GM18858 (cell line): ENCODE results near the gene GABRR1.
"Not testable (repeated sequence)": the region's sequence is repeated elsewhere in the genome, so short reads cannot be mapped to it uniquely, and the experiment has no call there.

Source experiments
- ATAC-seq: cut with Tn5 transposase; IDR thresholded peaks from one replicate; pipeline ENCODE4 v1.9.1; 2021; ENCODE audit not compliant: unreplicated experiment

Gene GABRR1

DNA sequence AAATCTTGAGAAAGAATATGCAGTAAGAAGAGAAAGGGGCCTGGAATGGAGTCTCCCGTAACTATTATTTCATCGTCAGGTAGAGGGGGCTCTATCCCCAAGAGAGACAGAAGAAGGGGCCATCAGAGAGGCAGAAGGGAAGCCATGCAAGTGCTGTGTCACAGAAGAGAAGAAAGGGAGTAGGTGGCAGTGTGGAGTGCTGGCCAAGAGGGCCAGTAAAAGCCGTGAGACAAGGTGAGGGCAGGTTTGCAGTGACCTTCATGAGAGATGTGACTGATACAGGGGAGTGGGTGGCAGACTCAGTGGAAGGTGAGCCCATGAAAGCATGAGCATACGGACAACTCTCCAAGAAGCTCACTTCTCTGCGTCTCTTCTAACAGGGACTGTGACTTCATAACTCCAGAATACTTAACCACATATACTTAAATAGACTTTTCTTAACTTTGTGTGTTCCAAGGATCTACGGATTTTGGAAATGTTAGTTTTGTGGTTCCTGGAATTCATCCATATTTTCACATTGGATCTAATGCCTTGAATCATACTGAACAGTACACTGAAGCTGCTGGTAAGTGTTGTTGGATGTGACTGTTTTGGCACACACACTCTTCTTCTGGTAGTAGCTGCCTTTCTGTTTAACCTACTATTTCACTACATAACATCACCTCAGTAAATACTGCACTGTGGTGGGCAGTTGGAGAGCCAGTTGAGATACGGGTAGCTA, 55.7 kb downstream of the GABRR1 start:
- ATAC-seq: no peak

DNA sequence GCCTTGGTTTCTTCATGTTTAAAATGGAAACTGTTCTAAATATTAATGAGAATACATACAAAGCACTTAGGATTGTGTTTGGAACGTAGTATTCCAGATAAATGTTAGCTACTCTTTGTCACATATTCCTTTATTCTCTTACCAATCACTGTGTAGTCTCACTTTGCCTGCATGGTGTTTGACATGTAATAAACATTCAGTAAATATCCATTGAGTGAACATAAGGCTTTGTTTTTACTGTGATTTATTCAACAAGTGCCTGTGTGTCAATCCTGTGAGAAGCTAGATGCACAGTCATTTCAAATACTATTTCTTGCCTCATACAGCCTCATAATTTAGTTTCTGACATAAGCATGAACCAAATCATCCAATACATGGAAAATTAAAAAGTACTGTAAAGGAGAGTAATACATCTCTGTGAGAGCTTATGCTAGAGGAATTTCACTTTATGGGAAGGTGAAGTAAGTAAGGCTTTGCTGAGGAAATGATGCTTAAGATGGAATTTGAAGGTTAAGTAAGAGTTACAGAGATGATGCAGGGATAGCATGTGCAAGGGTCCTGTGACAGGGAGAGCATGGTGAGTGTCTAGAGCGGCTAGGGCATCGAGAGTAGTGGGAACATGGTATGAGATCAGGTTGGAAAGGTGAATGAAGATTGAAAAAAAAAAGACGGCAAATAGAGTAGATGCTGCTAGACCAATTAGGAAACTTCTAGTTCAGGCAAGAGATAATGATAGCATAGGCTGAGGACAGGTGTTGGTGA, 56.6 kb downstream of the GABRR1 start:
- ATAC-seq: no peak

DNA sequence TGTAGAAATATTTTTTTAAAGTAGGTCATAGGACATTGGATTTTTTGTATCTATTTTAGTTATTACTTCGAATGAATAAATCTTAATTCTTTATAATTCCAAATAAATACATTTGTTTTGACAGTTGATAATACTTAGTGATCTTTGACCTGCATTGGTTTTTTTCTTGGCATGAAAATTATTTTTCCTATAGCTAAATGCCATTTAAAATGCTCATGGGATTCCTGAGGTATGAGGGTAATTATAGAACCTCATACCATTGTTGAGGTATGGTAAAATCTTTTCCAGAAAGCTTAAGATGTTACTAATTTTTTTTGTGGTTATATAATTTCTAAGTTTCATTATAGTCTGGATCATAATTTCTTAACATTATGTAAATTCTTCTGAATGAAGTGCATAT, 63.0 kb downstream of the GABRR1 start:
- ATAC-seq: no peak

DNA sequence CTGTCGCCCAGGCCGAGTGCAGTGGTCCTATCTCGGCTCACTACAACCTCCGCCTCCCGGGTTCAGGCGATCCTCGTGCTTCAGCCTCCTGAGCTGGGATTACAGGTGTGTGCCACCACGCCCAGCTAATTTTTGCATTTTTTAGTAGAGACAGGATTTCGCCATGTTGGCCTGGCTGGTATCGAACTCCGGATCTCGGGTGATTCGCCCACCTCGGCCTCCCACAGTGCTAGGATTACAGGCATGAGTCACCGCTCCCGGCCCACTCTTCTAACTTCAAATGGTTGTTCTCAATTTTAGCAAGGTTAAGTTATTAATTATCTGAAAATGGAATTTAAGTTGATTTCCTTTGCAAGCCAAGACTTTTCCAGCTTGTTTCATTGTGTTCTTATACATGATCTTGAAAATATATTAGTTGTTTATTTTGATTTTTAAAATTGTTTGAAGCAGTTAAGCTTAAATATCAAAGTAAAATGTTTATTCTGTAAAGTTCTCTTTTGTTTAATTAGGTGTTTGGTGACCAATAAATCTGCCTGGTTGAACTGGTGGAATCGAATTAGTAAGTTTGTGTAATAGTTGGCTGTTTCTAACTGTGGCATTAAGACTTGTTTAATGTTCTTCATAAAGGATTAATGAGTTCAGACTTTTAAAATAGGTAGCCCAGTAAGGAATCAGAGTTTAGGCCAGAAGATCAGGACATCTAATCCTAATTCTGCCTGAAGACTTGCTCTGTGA, 69.0 kb downstream of the GABRR1 start:
- no peak for ATAC-seq

DNA sequence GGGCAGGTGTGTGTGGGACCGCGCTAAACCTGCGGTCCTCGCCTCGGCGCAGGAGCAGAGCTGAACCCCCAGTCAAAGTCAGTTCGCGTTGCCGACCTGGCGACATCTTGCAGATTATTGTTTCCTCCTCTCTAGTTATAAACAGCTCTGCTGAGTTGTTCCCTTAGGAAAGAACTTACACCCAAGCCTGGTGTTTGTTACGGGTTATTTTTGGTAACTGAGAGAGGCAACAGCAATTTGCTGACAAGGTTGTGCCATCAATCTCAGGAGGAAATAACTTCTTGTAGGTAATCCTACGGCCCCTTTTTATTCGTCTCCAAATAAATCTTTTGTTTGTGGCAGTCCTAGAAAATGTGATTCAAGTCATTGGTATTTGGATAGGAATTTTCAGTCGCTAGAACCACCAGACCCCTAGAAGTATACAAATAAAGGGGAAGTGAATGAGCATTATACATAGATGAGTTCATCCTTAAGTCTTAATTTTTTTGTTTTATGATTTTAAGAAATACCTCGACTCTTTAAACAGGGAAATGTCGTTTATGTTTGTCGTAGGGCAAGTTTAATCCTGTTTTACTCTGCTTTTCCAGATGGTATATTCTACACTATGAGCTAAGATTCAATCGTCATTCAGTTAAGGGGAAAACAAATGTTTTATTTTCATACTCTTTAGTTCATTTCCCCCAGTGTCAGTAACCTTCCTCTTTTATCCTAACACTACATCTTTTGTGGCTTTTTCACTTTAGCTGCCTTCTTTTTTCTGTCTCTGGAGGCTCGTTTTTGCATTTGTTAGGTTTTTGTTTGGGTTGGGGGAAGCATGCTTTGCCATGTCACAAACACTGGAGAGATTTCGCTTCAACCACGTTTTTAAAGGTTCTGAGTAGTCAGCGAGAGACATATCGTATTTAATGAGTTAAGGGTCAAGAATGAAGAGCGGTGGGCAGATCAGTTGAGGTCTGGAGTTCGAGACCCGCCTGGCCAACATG, 70.1 kb downstream of the GABRR1 start:
- ATAC-seq: peak; percentile 22

DNA sequence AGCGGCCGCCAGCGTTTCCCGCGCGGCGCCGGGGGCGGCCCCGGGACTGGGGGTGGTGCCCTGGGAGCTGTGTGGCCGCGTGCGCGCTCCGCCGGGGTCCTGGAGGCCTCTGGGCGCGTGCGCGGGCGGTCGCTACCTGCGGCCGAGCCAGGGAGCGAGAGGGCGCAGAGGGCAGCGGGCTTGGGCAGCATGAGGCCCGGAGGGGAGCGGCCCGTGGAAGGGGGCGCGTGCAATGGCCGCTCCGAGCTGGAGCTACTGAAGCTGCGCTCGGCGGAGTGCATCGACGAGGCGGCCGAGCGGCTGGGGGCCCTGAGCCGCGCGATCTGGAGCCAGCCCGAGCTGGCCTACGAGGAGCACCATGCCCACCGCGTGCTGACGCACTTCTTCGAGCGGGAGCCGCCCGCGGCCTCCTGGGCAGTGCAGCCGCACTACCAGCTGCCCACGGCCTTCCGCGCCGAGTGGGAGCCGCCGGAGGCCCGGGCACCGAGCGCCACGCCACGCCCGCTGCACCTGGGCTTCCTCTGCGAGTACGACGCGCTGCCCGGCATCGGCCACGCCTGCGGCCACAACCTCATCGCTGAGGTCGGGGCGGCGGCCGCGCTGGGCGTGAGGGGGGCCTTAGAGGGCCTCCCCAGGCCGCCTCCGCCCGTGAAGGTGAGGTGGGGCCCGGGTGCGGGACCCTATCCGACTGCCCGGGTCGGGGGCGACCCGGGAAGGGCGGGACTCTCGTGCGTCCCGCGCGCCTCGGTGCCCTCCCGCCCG, 71.0 kb downstream of the GABRR1 start, which contains the start of gene PM20D2:
Gene PM20D2 (plus strand): TSS at position 100 of the 762 bp plus-strand sequence. CDS start 90 bp downstream, at position 190.
- peak; percentile 37 for ATAC-seq

DNA sequence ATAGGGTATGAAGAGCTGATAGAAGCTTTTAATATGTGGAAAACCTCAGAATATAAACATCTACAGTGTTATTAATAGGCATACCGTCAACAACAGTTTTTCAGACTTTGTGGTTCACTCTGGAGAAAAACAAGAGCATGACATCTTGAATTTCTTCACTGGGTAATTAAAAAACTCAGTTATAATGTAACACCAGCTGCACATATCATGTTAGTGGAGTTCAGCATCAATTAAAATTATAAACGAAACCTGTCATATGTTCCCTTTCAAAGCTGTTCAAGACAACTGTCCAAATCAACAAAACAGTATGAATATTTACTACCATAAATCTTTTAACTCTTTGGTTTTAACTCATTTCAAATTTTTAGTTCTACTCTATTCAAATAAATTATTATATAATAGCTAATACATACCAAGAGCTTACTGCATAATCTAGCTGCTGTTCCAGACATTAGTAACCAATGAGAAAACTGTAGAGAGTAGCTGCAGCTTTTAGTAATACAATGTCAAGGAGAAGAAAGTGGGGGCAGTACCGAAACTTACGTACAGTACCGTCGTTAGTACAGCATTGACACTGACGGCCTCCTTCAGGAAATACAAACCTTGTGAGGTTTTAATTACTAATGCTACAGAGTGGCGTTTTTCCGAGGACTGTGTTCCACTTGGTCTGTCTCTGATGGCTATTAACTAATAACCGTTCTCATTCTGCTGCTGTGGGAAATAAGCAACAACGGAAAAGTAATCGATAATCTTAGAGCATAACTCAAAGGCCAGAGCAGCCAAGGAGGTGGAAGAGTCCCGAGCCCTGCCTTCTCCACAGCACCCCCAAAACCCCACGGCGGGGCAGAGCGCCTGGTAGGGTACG, 71.8 kb downstream of the GABRR1 start:
- ATAC-seq: peak; percentile 50

DNA sequence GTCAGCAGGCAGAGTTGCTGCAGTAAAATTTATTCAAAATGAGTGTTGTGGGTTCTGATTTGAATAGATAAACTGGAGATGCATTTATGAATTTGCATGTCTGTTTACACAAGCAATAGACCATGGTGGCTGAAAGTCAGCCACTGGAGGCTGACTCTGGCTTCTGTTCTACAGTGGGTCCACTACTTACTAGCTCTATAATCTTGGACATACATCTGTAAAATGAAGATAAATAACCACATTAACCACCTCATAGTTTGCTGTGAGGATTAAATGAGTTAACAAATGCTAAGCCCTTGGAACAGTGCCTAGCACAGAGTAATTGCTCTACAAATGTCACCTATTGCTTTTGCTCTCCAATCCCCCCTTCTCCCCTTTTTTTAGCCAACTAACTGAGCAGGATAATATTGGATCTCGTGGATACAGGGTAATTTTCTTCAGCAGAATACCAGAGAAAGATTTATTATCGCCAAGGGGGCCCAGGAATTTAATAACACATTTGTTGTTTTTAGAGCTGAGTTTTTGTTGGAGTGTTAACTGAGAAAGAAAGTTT, 72.7 kb downstream of the GABRR1 start:
- no peak for ATAC-seq

DNA sequence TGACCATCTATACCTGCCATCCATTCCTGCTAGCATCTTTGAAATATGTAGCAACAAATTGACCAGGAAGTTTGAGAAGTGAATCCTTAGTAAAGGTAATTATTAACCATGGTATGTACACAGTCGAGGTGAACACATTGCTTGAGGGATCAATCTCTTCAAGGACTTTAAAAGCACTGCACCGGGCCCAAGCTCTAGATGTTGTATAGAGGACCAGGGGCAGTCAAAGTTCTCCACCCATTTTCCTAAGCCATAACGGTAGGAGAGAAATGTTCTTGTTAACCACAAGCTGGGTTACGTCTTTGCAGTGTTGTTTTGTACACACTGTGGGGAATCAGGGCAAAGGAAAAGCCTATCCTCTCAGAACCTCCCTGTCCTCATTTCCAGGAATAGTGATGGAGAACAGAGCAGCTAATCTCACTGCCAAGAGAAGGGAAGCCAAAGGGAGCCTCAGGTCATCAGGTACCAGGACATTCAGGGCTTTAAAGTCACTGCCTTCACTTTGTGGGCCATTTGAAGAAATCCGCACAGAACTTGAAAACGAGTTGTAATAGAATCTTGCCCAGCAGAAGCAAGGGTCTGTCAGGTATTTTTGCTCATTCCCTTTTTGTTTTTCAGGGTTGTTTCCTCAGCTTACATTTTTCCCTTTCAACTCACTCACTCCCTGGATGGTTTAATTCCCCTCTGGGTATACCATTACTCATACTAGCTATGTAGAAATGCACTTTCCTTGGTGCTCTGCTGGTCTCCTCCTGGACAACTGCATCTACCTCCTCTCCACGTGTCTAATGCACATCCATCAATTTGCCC, 76.6 kb downstream of the GABRR1 start:
- no peak for ATAC-seq

DNA sequence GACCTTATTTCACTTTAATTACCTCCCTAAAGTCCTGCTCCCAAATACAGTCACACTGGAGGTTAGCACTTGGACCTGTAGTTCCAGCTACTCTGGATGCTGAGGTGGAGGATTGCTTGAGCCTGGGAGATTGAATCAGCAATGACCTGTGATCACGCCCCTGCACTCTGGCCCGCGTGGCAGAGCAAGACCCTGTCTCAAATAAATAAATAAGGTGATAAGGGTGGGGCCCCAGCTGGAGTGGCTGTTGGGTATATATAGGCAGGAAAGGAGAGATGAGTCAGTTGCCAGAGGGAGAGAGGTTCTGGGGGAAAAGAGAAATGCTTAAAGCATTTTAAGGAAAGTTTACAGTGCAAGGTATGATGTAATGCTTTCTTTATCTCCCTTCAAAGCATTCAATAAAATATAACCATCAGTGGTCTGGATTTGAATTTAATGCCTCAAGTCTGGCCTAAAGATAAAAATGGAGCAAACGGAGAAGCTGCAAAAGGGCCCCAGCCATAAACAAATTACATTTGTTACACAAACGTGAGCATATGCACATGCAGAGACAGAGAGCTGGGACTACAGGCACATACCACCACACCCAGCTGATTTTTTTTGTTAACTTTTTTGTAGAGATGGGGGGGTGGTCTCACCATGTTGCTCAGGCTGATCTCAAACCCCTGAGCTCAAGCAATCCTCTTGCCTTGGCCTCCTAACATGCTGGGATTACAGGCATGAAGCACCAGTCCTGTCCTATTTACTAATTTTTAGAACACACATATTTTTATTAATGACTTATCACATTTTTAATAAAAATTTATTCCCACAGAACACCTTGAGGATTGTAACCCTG, 77.4 kb downstream of the GABRR1 start:
- ATAC-seq: no peak

DNA sequence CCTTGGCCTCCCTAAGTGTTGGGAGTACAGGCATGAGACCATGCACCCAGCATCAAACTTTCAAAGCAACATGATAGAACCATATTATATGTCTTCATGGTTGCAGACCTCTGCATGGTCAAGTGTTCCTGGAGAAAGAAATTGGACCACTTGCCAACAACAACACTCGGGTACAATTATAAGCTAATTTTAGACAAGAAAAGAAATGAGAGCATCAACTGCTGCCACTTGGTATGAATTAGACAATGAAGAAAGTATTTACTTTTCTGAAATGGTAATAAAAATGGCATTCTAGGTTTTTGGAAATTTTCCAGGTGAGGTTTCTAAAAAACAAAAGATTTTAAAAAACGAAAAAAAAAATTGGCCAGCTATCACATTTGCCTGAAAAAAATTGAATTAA, 79.0 kb downstream of the GABRR1 start:
- ATAC-seq: no peak

DNA sequence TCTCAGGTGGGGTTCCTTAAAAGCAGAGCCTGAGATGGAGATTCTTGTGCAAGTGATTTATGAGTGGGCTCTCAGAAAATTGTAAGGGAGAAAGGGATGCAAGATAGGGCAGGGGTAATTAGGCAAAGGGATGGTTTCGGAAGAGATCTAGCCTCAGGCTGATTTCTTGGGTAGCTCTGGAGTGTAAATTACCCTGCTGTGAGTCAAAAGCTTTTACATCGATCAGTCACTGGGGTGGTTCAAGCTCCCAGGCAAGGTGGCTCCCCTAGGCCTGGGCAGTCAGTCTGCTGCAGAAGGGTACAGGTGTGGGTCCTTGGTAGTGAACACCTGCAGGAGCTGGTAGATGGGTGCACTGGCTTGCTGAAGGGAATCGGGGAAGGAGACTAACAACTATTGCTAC, 82.4 kb downstream of the GABRR1 start:
- no peak for ATAC-seq

DNA sequence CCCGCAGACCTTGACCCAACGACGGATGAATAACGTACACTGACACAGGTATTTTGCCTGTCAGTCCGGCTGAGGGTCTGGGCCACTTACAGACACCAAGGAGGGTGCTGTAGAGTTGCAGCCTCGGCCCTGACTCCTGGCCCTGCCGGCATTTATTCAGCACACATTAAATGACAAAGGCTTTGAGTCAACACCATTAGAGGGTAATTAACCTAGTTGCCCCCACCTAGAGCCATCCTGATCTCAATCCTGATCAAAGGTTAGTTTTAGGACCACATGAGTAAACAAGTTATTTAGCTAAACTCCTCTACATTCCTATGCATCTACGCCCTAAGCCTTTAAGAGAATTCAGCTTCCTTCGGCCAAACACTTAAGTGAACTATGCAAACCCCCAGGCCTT, 83.2 kb downstream of the GABRR1 start:
- ATAC-seq: no peak

DNA sequence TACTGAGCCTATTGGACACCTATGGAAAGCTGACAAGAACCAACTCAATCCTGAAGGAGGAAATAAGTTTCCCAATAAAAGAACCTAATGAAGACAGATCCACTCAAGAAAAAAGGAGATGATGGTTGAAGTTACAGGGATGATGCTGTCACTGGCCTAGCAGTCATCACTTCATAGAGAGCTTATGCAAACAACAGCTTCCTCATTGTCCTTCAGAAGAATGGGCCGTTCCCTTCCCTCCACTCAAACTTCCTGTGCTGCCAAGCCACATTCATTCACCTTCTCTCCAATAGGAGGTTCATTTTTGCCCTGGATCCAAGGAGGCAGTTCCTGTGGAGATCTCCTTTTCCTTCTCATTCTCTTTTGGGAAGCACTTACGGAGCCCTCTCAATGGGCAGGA, 85.1 kb downstream of the GABRR1 start:
- ATAC-seq: no peak

DNA sequence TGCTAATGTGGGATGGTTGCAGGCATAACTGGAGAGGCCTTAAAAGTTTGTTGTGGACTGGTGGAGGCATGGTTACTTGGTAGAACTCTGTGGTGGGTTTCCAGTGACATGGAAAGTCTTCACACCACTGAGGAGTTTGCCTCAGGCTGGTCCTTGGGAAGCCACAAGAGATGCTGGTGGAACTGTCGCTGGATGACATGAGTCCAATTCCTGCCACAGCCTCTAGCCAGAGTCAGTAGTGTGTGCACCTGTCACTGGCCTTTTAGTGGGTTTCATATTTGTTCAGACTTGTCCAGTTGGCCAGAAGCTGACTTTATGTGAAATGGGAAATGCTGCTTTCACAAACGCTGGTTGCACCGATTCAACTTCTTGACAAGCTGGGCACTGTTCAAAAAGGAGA, 85.6 kb downstream of the GABRR1 start:
- ATAC-seq: no peak

DNA sequence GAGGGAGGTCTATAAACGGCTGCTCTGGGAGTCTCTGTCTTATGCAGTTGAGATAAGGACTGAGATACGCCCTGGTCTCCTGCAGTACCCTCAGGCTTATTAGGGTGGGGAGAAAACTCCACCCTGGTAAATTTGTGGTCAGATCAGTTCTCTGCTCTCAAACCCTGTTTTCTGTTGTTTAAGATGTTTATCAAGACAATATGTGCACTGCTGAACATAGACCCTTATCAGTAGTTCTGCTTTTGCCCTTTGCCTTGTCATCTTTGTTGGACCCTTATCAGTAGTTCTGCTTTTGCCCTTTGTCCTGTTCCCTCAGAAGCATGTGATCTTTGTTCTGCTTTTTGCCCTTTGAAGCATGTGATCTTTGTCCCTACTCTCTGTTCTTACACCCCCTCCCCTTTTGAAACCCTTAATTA, 88.9 kb downstream of the GABRR1 start:
- ATAC-seq: not testable (repeated sequence)
